H9 (cell line): ENCODE measurements around the gene SOX4. TPM values are rescaled to one million over a fixed set of nuclear protein-coding genes. Genes with fewer than 3 reads are reported as not detected.

Experiments used
- DNase-seq: peaks from one replicate; pipeline ENCODE4 v3.0.0-alpha.2; 2017
- H2AFZ ChIP-seq: one replicate; pipeline ENCODE4 v1.6.1; 2013; ENCODE audit warnings: mild to moderate bottlenecking, low read length, control low read depth, moderate library complexity
- H2AK5ac ChIP-seq: 2 replicates; pipeline ENCODE4 v1.6.1; 2013; ENCODE audit warnings: low read length, control low read depth, mixed read lengths; ENCODE audit not compliant: insufficient read length
- H2BK120ac ChIP-seq: one replicate; pipeline ENCODE4 v1.6.1; 2013; ENCODE audit warnings: low read depth, mild to moderate bottlenecking, low read length, control low read depth, inconsistent platforms; ENCODE audit not compliant: poor library complexity, severe bottlenecking
- H2BK12ac ChIP-seq: 2 replicates; pipeline ENCODE4 v1.6.1; 2013; ENCODE audit warnings: low read length, control low read depth, mixed read lengths, low read depth; ENCODE audit not compliant: insufficient read length
- H2BK15ac ChIP-seq: 2 replicates; pipeline ENCODE4 v1.6.1; 2013; ENCODE audit warnings: low read depth, low read length, control low read depth
- H2BK20ac ChIP-seq: one replicate; pipeline ENCODE4 v1.6.1; 2013; ENCODE audit warnings: low read depth, mild to moderate bottlenecking, low read length, control low read depth, inconsistent platforms; ENCODE audit not compliant: poor library complexity, severe bottlenecking
- H2BK5ac ChIP-seq: 2 replicates; pipeline ENCODE4 v1.6.1; 2013; ENCODE audit warnings: low read length, control low read depth, mixed read lengths; ENCODE audit not compliant: insufficient read length
- H3K14ac ChIP-seq: 2 replicates; pipeline ENCODE4 v1.6.1; 2013; ENCODE audit warnings: low read length, control low read depth; ENCODE audit not compliant: insufficient read depth
- H3K18ac ChIP-seq: 2 replicates; pipeline ENCODE4 v1.6.1; 2013; ENCODE audit warnings: low read depth, mild to moderate bottlenecking, mixed read lengths, low read length, control low read depth; ENCODE audit not compliant: insufficient read length
- H3K23ac ChIP-seq: 2 replicates; pipeline ENCODE4 v1.6.1; 2013; ENCODE audit warnings: low read length, control low read depth, mixed read lengths, low read depth; ENCODE audit not compliant: insufficient read length
- H3K23me2 ChIP-seq: 2 replicates; pipeline ENCODE4 v1.6.1; 2013; ENCODE audit warnings: low read depth, mild to moderate bottlenecking, mixed read lengths, low read length, control low read depth; ENCODE audit not compliant: insufficient read length, poor library complexity, severe bottlenecking
- H3K27ac ChIP-seq: 2 replicates; pipeline ENCODE4 v1.5.1; 2013; ENCODE audit warnings: low read length, control low read depth, mixed read lengths, low read depth; ENCODE audit not compliant: insufficient read length
- H3K27me3 ChIP-seq: 2 replicates; pipeline ENCODE4 v1.6.1; 2013; ENCODE audit warnings: low read length, control low read depth, inconsistent platforms; ENCODE audit not compliant: insufficient read depth
- H3K4ac ChIP-seq: 2 replicates; pipeline ENCODE4 v1.6.1; 2013; ENCODE audit warnings: low read depth, mild to moderate bottlenecking, control low read depth, inconsistent platforms, low read length, moderate library complexity
- H3K4me1 ChIP-seq: 2 replicates; pipeline ENCODE4 v1.6.1; 2013; ENCODE audit warnings: low read length, control low read depth, inconsistent platforms; ENCODE audit not compliant: insufficient read depth
- H3K4me2 ChIP-seq: 2 replicates; pipeline ENCODE4 v1.6.1; 2013; ENCODE audit warnings: low read length, control low read depth, mixed read lengths; ENCODE audit not compliant: insufficient read length, insufficient read depth
- H3K56ac ChIP-seq: 2 replicates; pipeline ENCODE4 v1.6.1; 2013; ENCODE audit warnings: low read depth, mild to moderate bottlenecking, mixed read lengths, low read length, control low read depth; ENCODE audit not compliant: insufficient read length
- H3K79me1 ChIP-seq: 2 replicates; pipeline ENCODE4 v1.6.1; 2013; ENCODE audit warnings: low read depth, mild to moderate bottlenecking, moderate library complexity, low read length, control low read depth, inconsistent platforms; ENCODE audit not compliant: insufficient read depth, poor library complexity, severe bottlenecking
- H3K79me2 ChIP-seq: 2 replicates; pipeline ENCODE4 v1.6.1; 2013; ENCODE audit warnings: low read length, control low read depth, inconsistent platforms; ENCODE audit not compliant: insufficient read depth
- H3K9ac ChIP-seq: 2 replicates; pipeline ENCODE4 v1.6.1; 2013; ENCODE audit warnings: low read length, control low read depth, mixed read lengths; ENCODE audit not compliant: insufficient read length; ENCODE audit errors: extremely low read depth
- H3K9me3 ChIP-seq: one replicate; pipeline ENCODE4 v1.6.1; 2013; ENCODE audit warnings: low read depth, low read length, inconsistent platforms; ENCODE audit not compliant: control insufficient read depth
- H3T11ph ChIP-seq: one replicate; pipeline ENCODE4 v1.6.1; 2013; ENCODE audit warnings: mild to moderate bottlenecking, low read length, control low read depth, inconsistent platforms
- H4K20me1 ChIP-seq: one replicate; pipeline ENCODE4 v1.6.1; 2013; ENCODE audit not compliant: control insufficient read depth, insufficient read length, insufficient read depth
- H4K5ac ChIP-seq: 2 replicates; pipeline ENCODE4 v1.6.1; 2013; ENCODE audit warnings: low read depth, mild to moderate bottlenecking, mixed read lengths, low read length, control low read depth; ENCODE audit not compliant: insufficient read length
- H4K8ac ChIP-seq: replicated peaks from 2 replicates; pipeline ENCODE4 v1.6.1; 2013; ENCODE audit warnings: low read length, control low read depth, mixed read lengths, low read depth; ENCODE audit not compliant: insufficient read length
- H4K91ac ChIP-seq: 2 replicates; pipeline ENCODE4 v1.6.1; 2013; ENCODE audit warnings: low read depth, mild to moderate bottlenecking, moderate library complexity, mixed read lengths, low read length, control low read depth; ENCODE audit not compliant: insufficient read length
- H3K27ac Mint-ChIP-seq, 3 experiments: 2 replicates in 2 of 3; 3 replicates in 1 of 3; pipeline ENCODE4 v1.8.0; 2020 to 2021; ENCODE audit warnings: mixed read lengths in 3 of 3, mild to moderate bottlenecking in 1 of 3, moderate library complexity in 1 of 3
- H3K27me3 Mint-ChIP-seq: 2 replicates; pipeline ENCODE4 v1.8.0; 2021; ENCODE audit warnings: low read depth, mild to moderate bottlenecking, moderate library complexity, mixed read lengths
- H3K36me3 Mint-ChIP-seq, 3 experiments: 2 replicates in 2 of 3; 3 replicates in 1 of 3; pipeline ENCODE4 v1.8.0; 2020 to 2021; ENCODE audit warnings: low read depth in 3 of 3, mixed read lengths in 3 of 3; ENCODE audit not compliant: insufficient read depth in 1 of 3
- H3K4me1 Mint-ChIP-seq, 2 experiments: 2 replicates each; pipeline ENCODE4 v1.8.0; 2020; ENCODE audit warnings: mixed read lengths in 2 of 2
- H3K4me3 Mint-ChIP-seq, 2 experiments: 2 replicates in 1 of 2; 3 replicates in 1 of 2; pipeline ENCODE4 v1.8.0; 2020 to 2021; ENCODE audit warnings: mild to moderate bottlenecking in 2 of 2, mixed read lengths in 2 of 2, moderate library complexity in 1 of 2
- H3K9me3 Mint-ChIP-seq, 2 experiments: 2 replicates in 1 of 2; 3 replicates in 1 of 2; pipeline ENCODE4 v1.8.0; 2020; ENCODE audit warnings: mild to moderate bottlenecking in 2 of 2, mixed read lengths in 2 of 2, moderate library complexity in 1 of 2
- CTCF ChIP-seq: fragments of 200-600 bp; sonication (generic); conservative IDR thresholded peaks from 3 replicates; pipeline ENCODE4 v1.8.0; 2021; ENCODE audit warnings: antibody characterized with exemption, mild to moderate bottlenecking
- WGBS: extraction: QIAGEN DNeasy Blood & Tissue Kit; methylation state at CpG from one replicate; pipeline ENCODE4 v1.1.7; 2013; ENCODE audit warnings: missing lambda C conversion rate, low lambda C conversion rate, mixed read lengths; ENCODE audit not compliant: insufficient read length; ENCODE audit errors: extremely low coverage; 5-methylcytosine and 5-hydroxymethylcytosine counted together
- total RNA-seq: library from RNA; stranded (reverse); gene quantifications from 2 replicates; pipeline ENCODE4 v1.2.1, GENCODE V29; 2021

Gene SOX4
- total RNA-seq, 1 experiment from 2014 or later = 108 TPM

DNA sequence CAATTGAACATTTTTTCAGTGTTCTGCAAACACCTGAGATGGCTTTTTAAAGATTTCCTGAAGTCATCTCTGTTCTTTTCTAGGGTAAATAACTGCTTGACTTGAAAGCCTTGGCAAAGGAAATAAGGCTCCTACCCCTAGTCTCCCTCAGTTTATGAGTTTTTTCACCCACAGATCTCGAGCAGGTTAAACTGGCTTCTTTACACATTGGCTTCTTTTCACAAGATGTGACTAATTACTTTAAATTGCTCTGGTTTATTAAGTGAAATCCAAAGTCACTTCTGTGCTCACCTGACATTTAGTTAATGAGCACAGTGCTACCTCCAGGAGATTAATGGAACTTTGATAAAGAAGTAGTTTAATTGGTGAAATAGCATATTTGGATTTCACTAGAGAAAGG lies 33.2 kb downstream of the SOX4 start:
- Histone ChIP-seq H3K23ac (no peak overlapping the region), H3K9me3 (no peaks in the 10 kb centered on the region), H2BK20ac (no peak overlapping the region), H4K20me1 (no peaks in the 10 kb centered on the region), H3K9ac (no peak overlapping the region), H3K14ac (no peak overlapping the region), H3K23me2 (peaks cover 2% of the 10 kb centered on the region), H3K18ac (no peak overlapping the region), H4K8ac (no peak overlapping the region), H3K4me1 (no peaks in the 10 kb centered on the region), H3K79me1 (no peaks in the 10 kb centered on the region), H3T11ph (no peak overlapping the region), H2BK12ac (no peak overlapping the region), H2BK5ac (no peak overlapping the region), H4K91ac (no peak overlapping the region), H4K5ac (no peak overlapping the region), H3K4me2 (no peak overlapping the region), H2AK5ac (no peak overlapping the region), H2BK120ac (no peak overlapping the region), H2AFZ (no peak overlapping the region), H3K27ac (no peak overlapping the region), H3K79me2 (no peaks in the 10 kb centered on the region; the same call in 1 of the 2 replicates), H2BK15ac (no peak overlapping the region), H3K27me3 (no peaks in the 10 kb centered on the region), H3K56ac (no peak overlapping the region), H3K4ac (no peak overlapping the region)
- TF ChIP-seq CTCF = no peak
- Mint-ChIP-seq H3K36me3 (no peaks in the 10 kb centered on the region), H3K27ac (no peak overlapping the region), H3K4me3 (no peak overlapping the region), H3K4me1 (no peaks in the 10 kb centered on the region), H3K27me3 (no peaks in the 10 kb centered on the region; the same call in 1 of the 2 replicates), H3K9me3 (no peaks in the 10 kb centered on the region)
- WGBS = no CpG with 5 or more reads among the region's 1 CpG
- DNase-seq = no peak
